ENCODE results near the gene SLX4IP.

- no peak for TF ChIP-seq CTCF (IDR thresholded peaks at IDR 0.05)
- no peak for TF ChIP-seq GTF2I (CRISPR knock-in tag; conservative IDR thresholded peaks at IDR 0.05)
- no peak for TF ChIP-seq E2F5 (CRISPR knock-in tag; IDR thresholded peaks at IDR 0.05)
- no peak for TF ChIP-seq ZMAT4 (CRISPR knock-in tag; IDR thresholded peaks at IDR 0.05)
- TF ChIP-seq USF2 (CRISPR knock-in tag; IDR thresholded peaks at IDR 0.05), result no peak
- TF ChIP-seq NFE2L1 (CRISPR knock-in tag; IDR thresholded peaks at IDR 0.05), result no peak
- no peak for TF ChIP-seq ERG (CRISPR knock-in tag; IDR thresholded peaks at IDR 0.05)
- TF ChIP-seq JUN (CRISPR knock-in tag; IDR thresholded peaks at IDR 0.05), result no peak
- no peak for TF ChIP-seq PREB (CRISPR knock-in tag; IDR thresholded peaks at IDR 0.05; ENCODE audit: borderline replicate concordance)
These were observed 204.1 kb downstream of the SLX4IP start for GRCh38 chr20:10639077-10639736.

Measured in WTC11 (cell line).